HEK293 (cell line): ENCODE results near the gene FGD5.

Experiments used
- CTCF ChIA-PET: fragments of 350-600 bp; formaldehyde crosslinking; extraction: SDS; loops from one replicate; lab custom pipeline; 2021; ENCODE audit warnings: antibody characterized with exemption; lab: Yijun Ruan, JAX
- POLR2A ChIA-PET: fragments of 300-600 bp; formaldehyde crosslinking; extraction: SDS; loops from one replicate; lab custom pipeline; 2020; ENCODE audit warnings: antibody characterized with exemption, inconsistent platforms; lab: Yijun Ruan, JAX
- H3K27ac ChIP-seq: fragments of 200-500 bp; sonication (Bioruptor generic); 2 replicates; pipeline ENCODE4 v1.5.1; 2014; ENCODE audit warnings: low read depth, low read length, control low read depth, inconsistent platforms; ENCODE audit errors: extremely low read depth
- H3K36me3 ChIP-seq, 2 experiments: fragments of 200-500 bp in 1 of 2; sonication (Bioruptor generic) in 1 of 2; 1 replicate in 1 of 2; 2 replicates in 1 of 2; pipeline ENCODE4 v1.5.1; 2014 to 2017; ENCODE audit warnings: inconsistent platforms in 2 of 2, low read length in 2 of 2; ENCODE audit not compliant: control insufficient read depth in 2 of 2, insufficient read depth in 1 of 2
- H3K4me1 ChIP-seq: fragments of 200-500 bp; sonication (Bioruptor generic); 2 replicates; pipeline ENCODE4 v1.5.1; 2014; ENCODE audit warnings: mild to moderate bottlenecking, low read length, inconsistent platforms; ENCODE audit not compliant: control insufficient read depth, insufficient read depth
- H3K4me3 ChIP-seq: 2 replicates; pipeline ENCODE4 v1.5.1; 2011; ENCODE audit warnings: low read depth, mild to moderate bottlenecking, control low read depth, low read length, moderate library complexity
- H3K9me3 ChIP-seq: fragments of 200-500 bp; sonication (Bioruptor generic); 2 replicates; pipeline ENCODE4 v1.5.1; 2014; ENCODE audit warnings: low read depth, low read length, inconsistent platforms; ENCODE audit not compliant: control insufficient read depth, insufficient read depth
- HOXA7 ChIP-seq: sonication (generic); formaldehyde crosslinking; IDR thresholded peaks from 2 replicates; pipeline ENCODE4 v1.8.1; 2022; ENCODE audit warnings: missing genetic modification reagents, borderline replicate concordance
- HOXD13 ChIP-seq: sonication (generic); formaldehyde crosslinking; IDR thresholded peaks from 2 replicates; pipeline ENCODE4 v1.8.0; 2022; ENCODE audit warnings: missing genetic modification reagents, borderline replicate concordance
- KLF10 ChIP-seq: fragments of 450-650 bp; IDR thresholded peaks from 2 replicates; pipeline ENCODE4 v1.5.1; 2018; ENCODE audit warnings: missing biosample characterization, mild to moderate bottlenecking, missing genetic modification characterization
- MZF1 ChIP-seq: fragments of 450-650 bp; formaldehyde crosslinking; IDR thresholded peaks from 2 replicates; pipeline ENCODE4 v1.5.1; 2017; ENCODE audit warnings: missing biosample characterization, missing genetic modification characterization, borderline replicate concordance
- SP3 ChIP-seq: fragments of 450-650 bp; formaldehyde crosslinking; IDR thresholded peaks from 2 replicates; pipeline ENCODE4 v1.5.1; 2016; ENCODE audit warnings: missing biosample characterization, missing genetic modification characterization
- SP7 ChIP-seq: fragments of 450-650 bp; formaldehyde crosslinking; IDR thresholded peaks from 2 replicates; pipeline ENCODE4 v1.5.1; 2016; ENCODE audit warnings: missing biosample characterization, missing genetic modification characterization
- ZBTB1 ChIP-seq: fragments of 450-650 bp; formaldehyde crosslinking; IDR thresholded peaks from 2 replicates; pipeline ENCODE4 v1.5.1; 2016; ENCODE audit warnings: missing biosample characterization, missing genetic modification characterization
- ZBTB21 ChIP-seq: fragments of 450-650 bp; formaldehyde crosslinking; IDR thresholded peaks from 2 replicates; pipeline ENCODE4 v1.5.1; 2017; ENCODE audit warnings: missing biosample characterization, missing genetic modification characterization
- ZBTB48 ChIP-seq: fragments of 450-650 bp; formaldehyde crosslinking; IDR thresholded peaks from 2 replicates; pipeline ENCODE4 v1.5.1; 2016; ENCODE audit warnings: missing biosample characterization, missing genetic modification characterization
- ZNF112 ChIP-seq: fragments of 450-650 bp; formaldehyde crosslinking; IDR thresholded peaks from 2 replicates; pipeline ENCODE4 v1.5.0; 2017; ENCODE audit warnings: missing biosample characterization, missing genetic modification characterization
- ZNF114 ChIP-seq: fragments of 450-650 bp; formaldehyde crosslinking; IDR thresholded peaks from 2 replicates; pipeline ENCODE4 v1.5.0; 2017; ENCODE audit warnings: missing biosample characterization, missing genetic modification characterization
- ZNF157 ChIP-seq: fragments of 450-650 bp; formaldehyde crosslinking; IDR thresholded peaks from 2 replicates; pipeline ENCODE4 v1.5.1; 2016; ENCODE audit warnings: missing biosample characterization, missing genetic modification characterization
- ZNF175 ChIP-seq: fragments of 450-650 bp; formaldehyde crosslinking; IDR thresholded peaks from 2 replicates; pipeline ENCODE4 v1.5.1; 2016; ENCODE audit warnings: missing biosample characterization, missing genetic modification characterization
- ZNF202 ChIP-seq: fragments of 450-650 bp; formaldehyde crosslinking; IDR thresholded peaks from 2 replicates; pipeline ENCODE4 v1.5.1; 2016; ENCODE audit warnings: missing biosample characterization, missing genetic modification characterization, borderline replicate concordance
- ZNF214 ChIP-seq: fragments of 450-650 bp; formaldehyde crosslinking; IDR thresholded peaks from 2 replicates; pipeline ENCODE4 v1.5.1; 2017; ENCODE audit warnings: missing biosample characterization, mild to moderate bottlenecking, missing genetic modification characterization, borderline replicate concordance
- ZNF366 ChIP-seq: fragments of 450-650 bp; formaldehyde crosslinking; conservative IDR thresholded peaks from 2 replicates; pipeline ENCODE4 v1.5.1; 2016; ENCODE audit warnings: missing biosample characterization, missing genetic modification characterization
- ZNF510 ChIP-seq: fragments of 450-650 bp; formaldehyde crosslinking; IDR thresholded peaks from 2 replicates; pipeline ENCODE4 v1.5.1; 2018; ENCODE audit warnings: mild to moderate bottlenecking, missing genetic modification characterization, missing biosample characterization; ENCODE audit not compliant: insufficient replicate concordance
- ZNF521 ChIP-seq: fragments of 450-650 bp; formaldehyde crosslinking; IDR thresholded peaks from 2 replicates; pipeline ENCODE4 v1.5.1; 2017; ENCODE audit warnings: missing biosample characterization, mild to moderate bottlenecking, missing genetic modification characterization
- ZNF529 ChIP-seq: fragments of 450-650 bp; formaldehyde crosslinking; IDR thresholded peaks from 2 replicates; pipeline ENCODE4 v1.5.1; 2017; ENCODE audit warnings: missing genetic modification characterization, missing biosample characterization; ENCODE audit not compliant: insufficient replicate concordance
- ZNF639 ChIP-seq: fragments of 450-650 bp; formaldehyde crosslinking; IDR thresholded peaks from 2 replicates; pipeline ENCODE4 v1.5.1; 2016; ENCODE audit warnings: missing biosample characterization, missing genetic modification characterization
- ZNF701 ChIP-seq: fragments of 450-650 bp; formaldehyde crosslinking; IDR thresholded peaks from 2 replicates; pipeline ENCODE4 v1.5.1; 2016; ENCODE audit warnings: missing biosample characterization, missing genetic modification characterization
- ZNF843 ChIP-seq: fragments of 450-650 bp; formaldehyde crosslinking; IDR thresholded peaks from 2 replicates; pipeline ENCODE4 v1.5.1; 2016; ENCODE audit warnings: missing biosample characterization, missing genetic modification characterization
- TF ChIP-seq, protein P1 (sequence below): fragments of 450-650 bp; formaldehyde crosslinking; IDR thresholded peaks from 2 replicates; pipeline ENCODE4 v1.5.1; 2016; ENCODE audit warnings: missing biosample characterization, missing genetic modification characterization
- TF ChIP-seq, protein P2 (sequence below): fragments of 450-650 bp; formaldehyde crosslinking; IDR thresholded peaks from 2 replicates; pipeline ENCODE4 v1.5.1; 2016; ENCODE audit warnings: missing biosample characterization, missing genetic modification characterization

The FGD5 gene

DNA sequence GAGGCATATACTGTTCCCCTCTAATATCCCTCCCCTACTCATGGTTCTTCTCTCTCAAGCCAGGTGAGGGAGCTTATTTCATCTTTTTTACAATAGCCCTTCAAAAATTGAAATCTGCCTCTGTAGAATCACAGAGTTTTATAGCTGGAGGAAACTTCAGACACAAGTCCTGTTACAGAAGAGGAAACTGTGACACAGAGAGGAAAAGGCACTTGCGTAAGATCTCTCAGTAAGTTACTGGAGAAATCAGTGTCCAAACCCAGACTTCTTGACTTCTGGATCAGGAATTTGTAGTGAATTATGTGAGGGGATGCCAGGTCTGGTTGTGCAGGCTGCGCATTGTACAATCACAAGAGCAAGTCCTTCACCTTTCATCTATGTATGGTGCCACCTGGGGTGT lies 4.6 kb downstream of the FGD5 start:
- H3K36me3 ChIP-seq: no peaks in the 10 kb centered on the region
- ChIA-PET CTCF (interaction anchor here (0.6 to 1.3 kb wide), 3 partner anchors 9 to 161 kb away, joined by 3 to 4 read pairs (median 4); no protein-coding TSS in a partner anchor), POLR2A (no interaction called here)
- H3K4me3 ChIP-seq: no peak overlapping the region
- no peaks in the 10 kb centered on the region for H3K9me3 ChIP-seq
- H3K4me1 ChIP-seq: peaks cover 14% of the 10 kb centered on the region
- TF ChIP-seq ZNF114 (tag by site-specific recombination) (no peak), ZNF366 (no peak), ZNF112 (tag by site-specific recombination) (no peak), ZBTB48 (no peak), HOXA7 (no peak), HOXD13 (CRISPR knock-in tag) (no peak), ZNF843 (tag by site-specific recombination) (no peak), SP7 (no peak), KLF10 (tag by site-specific recombination) (no peak), ZNF529 (tag by site-specific recombination) (no peak), ZNF202 (tag by site-specific recombination) (no peak), ZNF175 (tag by site-specific recombination) (no peak), SP3 (tag by site-specific recombination) (no peak), ZNF157 (tag by site-specific recombination) (no peak), ZBTB21 (no peak), ZNF214 (tag by site-specific recombination) (no peak), ZNF510 (tag by site-specific recombination) (no peak)
- TF ChIP-seq, protein P1, sequence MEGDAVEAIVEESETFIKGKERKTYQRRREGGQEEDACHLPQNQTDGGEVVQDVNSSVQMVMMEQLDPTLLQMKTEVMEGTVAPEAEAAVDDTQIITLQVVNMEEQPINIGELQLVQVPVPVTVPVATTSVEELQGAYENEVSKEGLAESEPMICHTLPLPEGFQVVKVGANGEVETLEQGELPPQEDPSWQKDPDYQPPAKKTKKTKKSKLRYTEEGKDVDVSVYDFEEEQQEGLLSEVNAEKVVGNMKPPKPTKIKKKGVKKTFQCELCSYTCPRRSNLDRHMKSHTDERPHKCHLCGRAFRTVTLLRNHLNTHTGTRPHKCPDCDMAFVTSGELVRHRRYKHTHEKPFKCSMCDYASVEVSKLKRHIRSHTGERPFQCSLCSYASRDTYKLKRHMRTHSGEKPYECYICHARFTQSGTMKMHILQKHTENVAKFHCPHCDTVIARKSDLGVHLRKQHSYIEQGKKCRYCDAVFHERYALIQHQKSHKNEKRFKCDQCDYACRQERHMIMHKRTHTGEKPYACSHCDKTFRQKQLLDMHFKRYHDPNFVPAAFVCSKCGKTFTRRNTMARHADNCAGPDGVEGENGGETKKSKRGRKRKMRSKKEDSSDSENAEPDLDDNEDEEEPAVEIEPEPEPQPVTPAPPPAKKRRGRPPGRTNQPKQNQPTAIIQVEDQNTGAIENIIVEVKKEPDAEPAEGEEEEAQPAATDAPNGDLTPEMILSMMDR (tag by site-specific recombination): no peak
- TF ChIP-seq, protein P2, sequence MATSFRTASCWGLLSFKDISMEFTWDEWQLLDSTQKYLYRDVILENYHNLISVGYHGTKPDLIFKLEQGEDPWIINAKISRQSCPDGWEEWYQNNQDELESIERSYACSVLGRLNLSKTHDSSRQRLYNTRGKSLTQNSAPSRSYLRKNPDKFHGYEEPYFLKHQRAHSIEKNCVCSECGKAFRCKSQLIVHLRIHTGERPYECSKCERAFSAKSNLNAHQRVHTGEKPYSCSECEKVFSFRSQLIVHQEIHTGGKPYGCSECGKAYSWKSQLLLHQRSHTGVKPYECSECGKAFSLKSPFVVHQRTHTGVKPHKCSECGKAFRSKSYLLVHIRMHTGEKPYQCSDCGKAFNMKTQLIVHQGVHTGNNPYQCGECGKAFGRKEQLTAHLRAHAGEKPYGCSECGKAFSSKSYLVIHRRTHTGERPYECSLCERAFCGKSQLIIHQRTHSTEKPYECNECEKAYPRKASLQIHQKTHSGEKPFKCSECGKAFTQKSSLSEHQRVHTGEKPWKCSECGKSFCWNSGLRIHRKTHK (tag by site-specific recombination): no peak
- no peak overlapping the region for H3K27ac ChIP-seq

GRCh38 chr3:14823910-14824629 lies 5.3 kb downstream of the FGD5 start:
- ChIA-PET CTCF (interaction anchor here (0.6 to 1.3 kb wide), 3 partner anchors 10 to 161 kb away, joined by 3 to 4 read pairs (median 4); no protein-coding TSS in a partner anchor), POLR2A (no interaction called here)
- no peaks in the 10 kb centered on the region for H3K36me3 ChIP-seq
- peaks cover 14% of the 10 kb centered on the region for H3K4me1 ChIP-seq
- no peak overlapping the region for H3K4me3 ChIP-seq
- TF ChIP-seq ZNF175 (tag by site-specific recombination) (no peak), ZNF202 (tag by site-specific recombination) (no peak), ZNF701 (no peak), ZNF639 (tag by site-specific recombination) (no peak), ZNF521 (no peak), MZF1 (tag by site-specific recombination) (no peak), ZBTB1 (no peak)
- H3K9me3 ChIP-seq: no peaks in the 10 kb centered on the region
- no peak overlapping the region for H3K27ac ChIP-seq
